ENCODE results near the gene CACNA1H. TPM values are rescaled to one million over a fixed set of nuclear protein-coding genes. Genes with fewer than 3 reads are reported as not detected.

Gene CACNA1H
- total and polyA plus RNA-seq, 11 donors, result 1.6 to 14.6 (median 3.2) TPM

GRCh38 chr16:1221628-1222552, 69.0 kb downstream of the CACNA1H start:
- ATAC-seq, result no peak
- DNase-seq, result no peak

GRCh38 chr16:1222553-1223354, 69.8 kb downstream of the CACNA1H start:
- Histone ChIP-seq H3K4me3 (no peak overlapping the region), H3K9me3 (no peaks in the 10 kb centered on the region), H3K36me3 (no peaks in the 10 kb centered on the region), H3K27ac (no peak overlapping the region), H3K27me3 (no peaks in the 10 kb centered on the region), H3K4me1 (peaks cover 0 to 4% (median 0%) of the 10 kb centered on the region in 12 donors)
- TF ChIP-seq CTCF (IDR thresholded peaks at IDR 0.05) (no peak), POLR2A (IDR thresholded peaks at IDR 0.05) (no peak)
- DNase-seq (no peak), ATAC-seq (no peak)
- WGBS, 4 donors, result 63 to 74% (median 71%) methylated on average over 19 to 25 of the region's 25 CpGs
- intact Hi-C loops (cut with DNase I), result no loop called here

More at GRCh38 chr16:1221628-1222552, 69.0 kb downstream of the CACNA1H start:
- Histone ChIP-seq H3K4me1 (peaks cover 0 to 4% (median 0%) of the 10 kb centered on the region in 12 donors), H3K36me3 (no peaks in the 10 kb centered on the region), H3K9me3 (no peaks in the 10 kb centered on the region), H3K27me3 (no peaks in the 10 kb centered on the region), H3K27ac (no peak overlapping the region), H3K4me3 (no peak overlapping the region)
- TF ChIP-seq CTCF (IDR thresholded peaks at IDR 0.05) (no peak), POLR2A (IDR thresholded peaks at IDR 0.05) (no peak)
- 76 to 84% (median 77%) methylated on average over 23 to 40 of the region's 40 CpGs for WGBS, 4 donors
- intact Hi-C loops (cut with DNase I), result no loop called here

- ATAC-seq (no peak), DNase-seq (no peak)
- no peak overlapping the region for H3K4me3 ChIP-seq
- peaks cover 0 to 4% (median 0%) of the 10 kb centered on the region in 12 donors for H3K4me1 ChIP-seq
- intact Hi-C loops (cut with DNase I), result no loop called here
- no peaks in the 10 kb centered on the region for H3K27me3 ChIP-seq
- no peaks in the 10 kb centered on the region for H3K9me3 ChIP-seq
- TF ChIP-seq POLR2A (IDR thresholded peaks at IDR 0.05) (no peak), CTCF (IDR thresholded peaks at IDR 0.05) (no peak)
- 82 to 87% (median 85%) methylated on average over 22 to 38 of the region's 38 CpGs for WGBS, 4 donors
- H3K36me3 ChIP-seq, result no peaks in the 10 kb centered on the region
- H3K27ac ChIP-seq, result no peak overlapping the region
These were observed 70.7 kb downstream of the CACNA1H start for GRCh38 chr16:1223355-1224214.

All from heart left ventricle (tissue), 16 donors.